HepG2 (cell line): ENCODE measurements around the gene GRM2. TPM values are rescaled to one million over a fixed set of nuclear protein-coding genes. Genes with fewer than 3 reads are reported as not detected.
A peak's percentile ranks its signal among the peaks of the same experiment; 100 is the strongest.

Source experiments
- ASH2L ChIP-seq: fragments of 300-600, 200-600 bp; sonication (generic); IDR thresholded peaks from 2 replicates; pipeline ENCODE4 v1.7.0; 2017; ENCODE audit warnings: low read depth, mild to moderate bottlenecking, moderate library complexity, mixed read lengths, low read length; ENCODE audit not compliant: insufficient read length
- BCL6 ChIP-seq: IDR thresholded peaks from 2 replicates; pipeline ENCODE4 v1.6.1; 2016; ENCODE audit warnings: missing genetic modification reagents, missing compliant biosample characterization
- FOXJ3 ChIP-seq: sonication (generic); formaldehyde crosslinking; IDR thresholded peaks from 2 replicates; pipeline ENCODE4 v1.4.0; 2020; ENCODE audit warnings: missing genetic modification reagents, mild to moderate bottlenecking, borderline replicate concordance
- MZF1 ChIP-seq: sonication (generic); formaldehyde crosslinking; IDR thresholded peaks from 2 replicates; pipeline ENCODE4 v1.8.1; 2023; ENCODE audit warnings: mild to moderate bottlenecking, missing genetic modification reagents, borderline replicate concordance
- NFE2 ChIP-seq: sonication (generic); formaldehyde crosslinking; IDR thresholded peaks from 2 replicates; pipeline ENCODE4 v1.4.0; 2020; ENCODE audit warnings: missing genetic modification reagents
- NFIB ChIP-seq: sonication (generic); formaldehyde crosslinking; IDR thresholded peaks from 2 replicates; pipeline ENCODE4 v1.9.0; 2021; ENCODE audit warnings: missing genetic modification reagents, mild to moderate bottlenecking, borderline replicate concordance
- ONECUT2 ChIP-seq: sonication (generic); formaldehyde crosslinking; IDR thresholded peaks from 2 replicates; pipeline ENCODE4 v1.4.0; 2020; ENCODE audit warnings: missing genetic modification reagents
- SP2 ChIP-seq: sonication (generic); formaldehyde crosslinking; IDR thresholded peaks from 2 replicates; pipeline ENCODE4 v1.5.1; 2020; ENCODE audit warnings: mild to moderate bottlenecking, missing genetic modification reagents
- ZNF274 ChIP-seq: sonication (generic); formaldehyde crosslinking; IDR thresholded peaks from 2 replicates; pipeline ENCODE4 v1.5.1; 2020; ENCODE audit warnings: mild to moderate bottlenecking, missing genetic modification reagents
- ZNF292 ChIP-seq: sonication (generic); formaldehyde crosslinking; IDR thresholded peaks from 2 replicates; pipeline ENCODE4 v1.8.1; 2022; ENCODE audit warnings: mild to moderate bottlenecking, low read depth, missing genetic modification reagents, borderline replicate concordance
- ZNF598 ChIP-seq: sonication (generic); formaldehyde crosslinking; IDR thresholded peaks from 2 replicates; pipeline ENCODE4 v1.5.1; 2020; ENCODE audit warnings: mild to moderate bottlenecking, missing genetic modification reagents, borderline replicate concordance
- ZNF652 ChIP-seq: IDR thresholded peaks from 2 replicates; pipeline ENCODE4 v1.6.1; 2016; ENCODE audit warnings: low read depth, borderline replicate concordance
- polyA plus RNA-seq, 8 experiments: library from polyadenylated mRNA; depleted of rRNA in 3 of 8; stranded (reverse) in 7 of 8; unstranded in 1 of 8; fragments of >200 nt; fragmentation: Illumina TruSeq in 4 of 8; extraction: Trizol in 4 of 8; gene quantifications; 2 replicates each; pipeline versions ENCODE4 v1.2.1 to v1.2.3, GENCODE V29; 2011 to 2016; ENCODE audit warnings: low read depth in 4 of 8, missing spikeins in 1 of 8, mixed read lengths in 1 of 8; ENCODE audit not compliant: insufficient read depth in 1 of 8
- total RNA-seq, 5 experiments: library from RNA; depleted of rRNA; stranded (reverse); fragments of >200 nt; fragmentation: Illumina TruSeq; extraction: Trizol; gene quantifications; 2 replicates each; pipeline ENCODE4 v1.2.3, GENCODE V29; 2016; ENCODE audit warnings: low read depth in 1 of 5
- TF ChIP-seq, protein P1 (sequence below): fragments of 450-650 bp; IDR thresholded peaks from 2 replicates; pipeline ENCODE4 v1.6.1; 2016
- TF ChIP-seq, protein P2 (sequence below): sonication (generic); formaldehyde crosslinking; IDR thresholded peaks from 2 replicates; pipeline ENCODE4 v1.5.0; 2020; ENCODE audit warnings: mild to moderate bottlenecking, missing genetic modification reagents
- TF ChIP-seq, protein P3 (sequence below): sonication (generic); formaldehyde crosslinking; IDR thresholded peaks from 2 replicates; pipeline ENCODE4 v1.5.0; 2020; ENCODE audit warnings: missing genetic modification reagents
- TF ChIP-seq, protein P4 (sequence below): IDR thresholded peaks from 2 replicates; pipeline ENCODE4 v1.6.1; 2012; ENCODE audit warnings: inconsistent platforms
- TF ChIP-seq, protein P5 (sequence below): sonication (generic); formaldehyde crosslinking; IDR thresholded peaks from 2 replicates; pipeline ENCODE4 v1.8.0; 2022; ENCODE audit warnings: missing genetic modification reagents, mild to moderate bottlenecking, inconsistent platforms, borderline replicate concordance
- TF ChIP-seq, protein P6 (sequence below): sonication (generic); formaldehyde crosslinking; IDR thresholded peaks from 2 replicates; pipeline ENCODE4 v1.4.0; 2020; ENCODE audit warnings: mild to moderate bottlenecking, missing genetic modification reagents

GRM2 gene
- total and polyA plus RNA-seq, 2 of the 13 experiments (the other 11 are each of a cell fraction or from before 2014, with no cell fraction given), result 0.04 to 0.07 TPM

DNA sequence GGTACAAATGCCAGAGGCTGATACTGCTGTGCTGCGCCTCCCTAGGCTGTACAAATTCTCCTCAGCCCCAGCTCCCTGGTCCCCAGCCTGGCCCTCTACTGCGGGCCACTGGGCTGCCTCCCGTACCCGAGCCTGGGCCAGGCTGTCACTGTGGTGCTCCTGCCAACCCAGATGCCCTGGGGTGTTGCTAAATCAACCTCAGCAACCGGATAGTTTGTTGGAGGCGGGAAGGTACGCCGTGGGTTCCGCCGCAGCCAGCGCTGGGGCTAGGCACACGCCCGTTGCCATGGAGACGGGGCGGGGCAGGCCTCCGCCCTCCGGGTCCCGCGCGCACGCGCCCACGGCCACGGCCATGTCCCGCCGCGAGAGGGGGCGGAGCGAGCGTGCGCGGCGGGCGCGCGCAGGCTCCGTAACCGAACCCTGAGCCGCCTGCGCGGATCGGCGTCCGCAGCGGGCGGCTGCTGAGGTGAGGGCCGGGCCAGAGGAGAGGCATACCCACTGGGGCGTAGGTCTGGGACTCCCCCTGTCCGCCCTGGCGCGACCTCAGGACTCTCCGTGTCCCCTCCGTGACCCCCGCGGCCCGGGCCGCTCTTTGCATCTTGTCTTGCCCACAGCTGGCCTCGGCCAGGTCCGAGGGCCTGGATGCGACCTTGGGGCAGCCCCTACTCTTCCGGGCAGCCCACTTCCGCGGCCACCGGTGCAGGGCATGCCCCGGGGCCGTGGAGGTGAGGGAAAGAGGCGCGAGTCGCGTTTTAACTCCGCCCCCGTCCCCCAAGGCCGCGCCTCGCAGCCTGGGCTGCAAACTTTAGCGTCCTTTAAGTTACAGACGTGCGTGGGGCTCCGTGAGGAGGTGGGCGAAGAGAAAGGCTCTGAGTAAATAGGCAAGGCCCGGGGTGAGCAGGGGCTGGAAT lies 35.8 kb upstream of the GRM2 start, which contains the start of gene TEX264 (continued):
- TF ChIP-seq, protein P1, sequence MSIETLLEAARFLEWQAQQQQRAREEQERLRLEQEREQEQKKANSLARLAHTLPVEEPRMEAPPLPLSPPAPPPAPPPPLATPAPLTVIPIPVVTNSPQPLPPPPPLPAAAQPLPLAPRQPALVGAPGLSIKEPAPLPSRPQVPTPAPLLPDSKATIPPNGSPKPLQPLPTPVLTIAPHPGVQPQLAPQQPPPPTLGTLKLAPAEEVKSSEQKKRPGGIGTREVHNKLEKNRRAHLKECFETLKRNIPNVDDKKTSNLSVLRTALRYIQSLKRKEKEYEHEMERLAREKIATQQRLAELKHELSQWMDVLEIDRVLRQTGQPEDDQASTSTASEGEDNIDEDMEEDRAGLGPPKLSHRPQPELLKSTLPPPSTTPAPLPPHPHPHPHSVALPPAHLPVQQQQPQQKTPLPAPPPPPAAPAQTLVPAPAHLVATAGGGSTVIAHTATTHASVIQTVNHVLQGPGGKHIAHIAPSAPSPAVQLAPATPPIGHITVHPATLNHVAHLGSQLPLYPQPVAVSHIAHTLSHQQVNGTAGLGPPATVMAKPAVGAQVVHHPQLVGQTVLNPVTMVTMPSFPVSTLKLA, result no peak
- TF ChIP-seq ASH2L (no peak), NFIB (CRISPR knock-in tag) (no peak), ZNF274 (peak; percentile 22; the same call in 1 of the 2 replicates), ONECUT2 (CRISPR knock-in tag) (0 out of 2 replicates have a peak, but pooled peaks have one; percentile 26), ZNF292 (CRISPR knock-in tag) (no peak), SP2 (CRISPR knock-in tag) (0 out of 2 replicates have a peak, but pooled peaks have one; percentile 24), BCL6 (CRISPR knock-in tag) (no peak), MZF1 (CRISPR knock-in tag) (no peak), FOXJ3 (CRISPR knock-in tag) (peak; percentile 41; the same call in 1 of the 2 replicates), ZNF652 (CRISPR knock-in tag) (no peak), ZNF598 (CRISPR knock-in tag) (no peak), NFE2 (no peak)
- TF ChIP-seq, protein P2, sequence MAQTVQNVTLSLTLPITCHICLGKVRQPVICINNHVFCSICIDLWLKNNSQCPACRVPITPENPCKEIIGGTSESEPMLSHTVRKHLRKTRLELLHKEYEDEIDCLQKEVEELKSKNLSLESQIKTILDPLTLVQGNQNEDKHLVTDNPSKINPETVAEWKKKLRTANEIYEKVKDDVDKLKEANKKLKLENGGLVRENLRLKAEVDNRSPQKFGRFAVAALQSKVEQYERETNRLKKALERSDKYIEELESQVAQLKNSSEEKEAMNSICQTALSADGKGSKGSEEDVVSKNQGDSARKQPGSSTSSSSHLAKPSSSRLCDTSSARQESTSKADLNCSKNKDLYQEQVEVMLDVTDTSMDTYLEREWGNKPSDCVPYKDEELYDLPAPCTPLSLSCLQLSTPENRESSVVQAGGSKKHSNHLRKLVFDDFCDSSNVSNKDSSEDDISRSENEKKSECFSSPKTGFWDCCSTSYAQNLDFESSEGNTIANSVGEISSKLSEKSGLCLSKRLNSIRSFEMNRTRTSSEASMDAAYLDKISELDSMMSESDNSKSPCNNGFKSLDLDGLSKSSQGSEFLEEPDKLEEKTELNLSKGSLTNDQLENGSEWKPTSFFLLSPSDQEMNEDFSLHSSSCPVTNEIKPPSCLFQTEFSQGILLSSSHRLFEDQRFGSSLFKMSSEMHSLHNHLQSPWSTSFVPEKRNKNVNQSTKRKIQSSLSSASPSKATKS, result no peak
- TF ChIP-seq, protein P3, sequence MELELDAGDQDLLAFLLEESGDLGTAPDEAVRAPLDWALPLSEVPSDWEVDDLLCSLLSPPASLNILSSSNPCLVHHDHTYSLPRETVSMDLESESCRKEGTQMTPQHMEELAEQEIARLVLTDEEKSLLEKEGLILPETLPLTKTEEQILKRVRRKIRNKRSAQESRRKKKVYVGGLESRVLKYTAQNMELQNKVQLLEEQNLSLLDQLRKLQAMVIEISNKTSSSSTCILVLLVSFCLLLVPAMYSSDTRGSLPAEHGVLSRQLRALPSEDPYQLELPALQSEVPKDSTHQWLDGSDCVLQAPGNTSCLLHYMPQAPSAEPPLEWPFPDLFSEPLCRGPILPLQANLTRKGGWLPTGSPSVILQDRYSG (CRISPR knock-in tag), result no peak
- TF ChIP-seq, protein P4, sequence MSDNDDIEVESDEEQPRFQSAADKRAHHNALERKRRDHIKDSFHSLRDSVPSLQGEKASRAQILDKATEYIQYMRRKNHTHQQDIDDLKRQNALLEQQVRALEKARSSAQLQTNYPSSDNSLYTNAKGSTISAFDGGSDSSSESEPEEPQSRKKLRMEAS, result no peak
- TF ChIP-seq, protein P5, sequence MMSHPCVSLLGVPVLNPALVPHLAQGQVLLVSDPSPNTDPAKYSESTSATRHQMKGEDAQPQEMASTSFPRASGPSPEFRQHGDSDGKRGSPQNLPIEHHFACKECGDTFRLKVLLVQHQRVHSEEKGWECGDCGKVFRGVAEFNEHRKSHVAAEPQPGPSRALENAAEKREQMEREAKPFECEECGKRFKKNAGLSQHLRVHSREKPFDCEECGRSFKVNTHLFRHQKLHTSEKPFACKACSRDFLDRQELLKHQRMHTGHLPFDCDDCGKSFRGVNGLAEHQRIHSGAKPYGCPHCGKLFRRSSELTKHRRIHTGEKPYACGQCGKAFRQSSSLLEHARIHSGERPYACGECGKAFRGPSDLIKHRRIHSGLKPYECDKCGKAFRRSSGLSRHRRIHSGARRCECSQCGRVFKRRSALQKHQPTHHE (CRISPR knock-in tag), result 0 out of 2 replicates have a peak, but pooled peaks have one; percentile 26
- TF ChIP-seq, protein P6, sequence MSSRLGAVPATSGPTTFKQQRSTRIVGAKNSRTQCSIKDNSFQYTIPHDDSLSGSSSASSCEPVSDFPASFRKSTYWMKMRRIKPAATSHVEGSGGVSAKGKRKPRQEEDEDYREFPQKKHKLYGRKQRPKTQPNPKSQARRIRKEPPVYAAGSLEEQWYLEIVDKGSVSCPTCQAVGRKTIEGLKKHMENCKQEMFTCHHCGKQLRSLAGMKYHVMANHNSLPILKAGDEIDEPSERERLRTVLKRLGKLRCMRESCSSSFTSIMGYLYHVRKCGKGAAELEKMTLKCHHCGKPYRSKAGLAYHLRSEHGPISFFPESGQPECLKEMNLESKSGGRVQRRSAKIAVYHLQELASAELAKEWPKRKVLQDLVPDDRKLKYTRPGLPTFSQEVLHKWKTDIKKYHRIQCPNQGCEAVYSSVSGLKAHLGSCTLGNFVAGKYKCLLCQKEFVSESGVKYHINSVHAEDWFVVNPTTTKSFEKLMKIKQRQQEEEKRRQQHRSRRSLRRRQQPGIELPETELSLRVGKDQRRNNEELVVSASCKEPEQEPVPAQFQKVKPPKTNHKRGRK (CRISPR knock-in tag), result no peak; the same call in 1 of the 2 replicates
